Measurements from ENCODE around the gene GNG8.

- TF ChIP-seq, protein P1, sequence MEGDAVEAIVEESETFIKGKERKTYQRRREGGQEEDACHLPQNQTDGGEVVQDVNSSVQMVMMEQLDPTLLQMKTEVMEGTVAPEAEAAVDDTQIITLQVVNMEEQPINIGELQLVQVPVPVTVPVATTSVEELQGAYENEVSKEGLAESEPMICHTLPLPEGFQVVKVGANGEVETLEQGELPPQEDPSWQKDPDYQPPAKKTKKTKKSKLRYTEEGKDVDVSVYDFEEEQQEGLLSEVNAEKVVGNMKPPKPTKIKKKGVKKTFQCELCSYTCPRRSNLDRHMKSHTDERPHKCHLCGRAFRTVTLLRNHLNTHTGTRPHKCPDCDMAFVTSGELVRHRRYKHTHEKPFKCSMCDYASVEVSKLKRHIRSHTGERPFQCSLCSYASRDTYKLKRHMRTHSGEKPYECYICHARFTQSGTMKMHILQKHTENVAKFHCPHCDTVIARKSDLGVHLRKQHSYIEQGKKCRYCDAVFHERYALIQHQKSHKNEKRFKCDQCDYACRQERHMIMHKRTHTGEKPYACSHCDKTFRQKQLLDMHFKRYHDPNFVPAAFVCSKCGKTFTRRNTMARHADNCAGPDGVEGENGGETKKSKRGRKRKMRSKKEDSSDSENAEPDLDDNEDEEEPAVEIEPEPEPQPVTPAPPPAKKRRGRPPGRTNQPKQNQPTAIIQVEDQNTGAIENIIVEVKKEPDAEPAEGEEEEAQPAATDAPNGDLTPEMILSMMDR (IDR thresholded peaks at IDR 0.05): no peak
- TF ChIP-seq POLR2AphosphoS5 (IDR thresholded peaks at IDR 0.05): no peak
Measured at GRCh38 chr19:46591870-46592269, 44.1 kb downstream of the GNG8 start.
